ENCODE results near the gene SEPHS1. TPM values are rescaled to one million over a fixed set of nuclear protein-coding genes. Genes with fewer than 3 reads are reported as not detected.

The SEPHS1 gene
- polyA plus RNA-seq, 1 of the 3 experiments (the other 2 are of a cell fraction) = 64.8 TPM

DNA sequence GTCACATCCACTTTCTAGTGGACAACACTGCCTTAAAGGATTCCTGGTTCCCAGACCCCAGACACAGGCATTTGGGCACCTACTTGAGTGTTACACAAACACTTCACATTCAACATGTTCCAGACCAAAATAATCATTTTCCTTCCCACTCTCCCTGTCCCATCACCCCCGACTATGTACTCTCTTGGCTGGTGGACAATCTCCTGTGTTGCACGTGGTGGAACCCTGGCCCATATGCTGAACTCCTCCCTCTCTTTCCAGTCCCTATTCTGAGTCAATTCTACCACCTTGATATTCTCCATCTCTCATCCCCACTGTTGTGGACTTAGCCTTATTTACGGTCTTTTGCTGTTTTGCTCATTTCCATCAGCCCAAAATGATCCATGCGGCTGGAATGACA lies 8.3 kb upstream of the SEPHS1 start (continued):
- TF ChIP-seq, protein P1, sequence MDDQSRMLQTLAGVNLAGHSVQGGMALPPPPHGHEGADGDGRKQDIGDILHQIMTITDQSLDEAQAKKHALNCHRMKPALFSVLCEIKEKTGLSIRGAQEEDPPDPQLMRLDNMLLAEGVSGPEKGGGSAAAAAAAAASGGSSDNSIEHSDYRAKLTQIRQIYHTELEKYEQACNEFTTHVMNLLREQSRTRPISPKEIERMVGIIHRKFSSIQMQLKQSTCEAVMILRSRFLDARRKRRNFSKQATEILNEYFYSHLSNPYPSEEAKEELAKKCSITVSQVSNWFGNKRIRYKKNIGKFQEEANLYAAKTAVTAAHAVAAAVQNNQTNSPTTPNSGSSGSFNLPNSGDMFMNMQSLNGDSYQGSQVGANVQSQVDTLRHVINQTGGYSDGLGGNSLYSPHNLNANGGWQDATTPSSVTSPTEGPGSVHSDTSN (IDR thresholded peaks at IDR 0.05) = no peak
- TF ChIP-seq MEF2A (IDR thresholded peaks at IDR 0.05; ENCODE audit: borderline replicate concordance, low read depth) (no peak), JUND (IDR thresholded peaks at IDR 0.05) (no peak)

GRCh38 chr10:13354783-13355182 lies 6.7 kb upstream of the SEPHS1 start:
- H3K79me2 ChIP-seq (ENCODE audit: insufficient read depth) = no peaks in the 10 kb centered on the region
- ChIA-PET CTCF (interaction anchor here (2.2 kb wide), 1 partner anchor 17 kb away, joined by 13 read pairs; no protein-coding TSS in a partner anchor), POLR2A (no interaction called here)
- no peaks in the 10 kb centered on the region for H3K36me3 ChIP-seq (replicated peaks in 1 of 2; ENCODE audit: control insufficient read depth in 1 of 2, insufficient read depth in 2 of 2, low read length in 1 of 2)
- no peak for DNase-seq
- H3K9me2 ChIP-seq = no peaks in the 10 kb centered on the region
- 70% methylated on average over 7 of the region's 7 CpGs for WGBS (ENCODE audit: low lambda C conversion rate)
- H3K9me3 ChIP-seq = no peaks in the 10 kb centered on the region
- no peaks in the 10 kb centered on the region for H3K27me3 ChIP-seq (ENCODE audit: insufficient read depth)
- peaks cover 0 to 6% of the 10 kb centered on the region in 2 experiments; a peak in 1 of 4 replicates for H3K4me1 ChIP-seq (ENCODE audit: control insufficient read depth in 1 of 2, insufficient read depth in 2 of 2, low read depth in 1 of 2, low read length in 1 of 2)
- no peak overlapping the region for H2AFZ ChIP-seq (ENCODE audit: low read depth)
- no peaks in the 10 kb centered on the region for H4K20me1 ChIP-seq (ENCODE audit: insufficient read depth)
- no peak overlapping the region for H3K4me2 ChIP-seq
- TF ChIP-seq FOXJ3 (CRISPR knock-in tag; IDR thresholded peaks at IDR 0.05) (no peak), TEAD4 (IDR thresholded peaks at IDR 0.05; ENCODE audit: borderline replicate concordance, insufficient read depth) (no peak), RXRA (IDR thresholded peaks at IDR 0.05; ENCODE audit: borderline replicate concordance, low read depth) (no peak), NRF1 (IDR thresholded peaks at IDR 0.05; ENCODE audit: low read depth, low read length) (no peak)
- TF ChIP-seq, protein P2, sequence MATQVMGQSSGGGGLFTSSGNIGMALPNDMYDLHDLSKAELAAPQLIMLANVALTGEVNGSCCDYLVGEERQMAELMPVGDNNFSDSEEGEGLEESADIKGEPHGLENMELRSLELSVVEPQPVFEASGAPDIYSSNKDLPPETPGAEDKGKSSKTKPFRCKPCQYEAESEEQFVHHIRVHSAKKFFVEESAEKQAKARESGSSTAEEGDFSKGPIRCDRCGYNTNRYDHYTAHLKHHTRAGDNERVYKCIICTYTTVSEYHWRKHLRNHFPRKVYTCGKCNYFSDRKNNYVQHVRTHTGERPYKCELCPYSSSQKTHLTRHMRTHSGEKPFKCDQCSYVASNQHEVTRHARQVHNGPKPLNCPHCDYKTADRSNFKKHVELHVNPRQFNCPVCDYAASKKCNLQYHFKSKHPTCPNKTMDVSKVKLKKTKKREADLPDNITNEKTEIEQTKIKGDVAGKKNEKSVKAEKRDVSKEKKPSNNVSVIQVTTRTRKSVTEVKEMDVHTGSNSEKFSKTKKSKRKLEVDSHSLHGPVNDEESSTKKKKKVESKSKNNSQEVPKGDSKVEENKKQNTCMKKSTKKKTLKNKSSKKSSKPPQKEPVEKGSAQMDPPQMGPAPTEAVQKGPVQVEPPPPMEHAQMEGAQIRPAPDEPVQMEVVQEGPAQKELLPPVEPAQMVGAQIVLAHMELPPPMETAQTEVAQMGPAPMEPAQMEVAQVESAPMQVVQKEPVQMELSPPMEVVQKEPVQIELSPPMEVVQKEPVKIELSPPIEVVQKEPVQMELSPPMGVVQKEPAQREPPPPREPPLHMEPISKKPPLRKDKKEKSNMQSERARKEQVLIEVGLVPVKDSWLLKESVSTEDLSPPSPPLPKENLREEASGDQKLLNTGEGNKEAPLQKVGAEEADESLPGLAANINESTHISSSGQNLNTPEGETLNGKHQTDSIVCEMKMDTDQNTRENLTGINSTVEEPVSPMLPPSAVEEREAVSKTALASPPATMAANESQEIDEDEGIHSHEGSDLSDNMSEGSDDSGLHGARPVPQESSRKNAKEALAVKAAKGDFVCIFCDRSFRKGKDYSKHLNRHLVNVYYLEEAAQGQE (IDR thresholded peaks at IDR 0.05; ENCODE audit: low read depth, low read length) = no peak
- TF ChIP-seq, protein P3, sequence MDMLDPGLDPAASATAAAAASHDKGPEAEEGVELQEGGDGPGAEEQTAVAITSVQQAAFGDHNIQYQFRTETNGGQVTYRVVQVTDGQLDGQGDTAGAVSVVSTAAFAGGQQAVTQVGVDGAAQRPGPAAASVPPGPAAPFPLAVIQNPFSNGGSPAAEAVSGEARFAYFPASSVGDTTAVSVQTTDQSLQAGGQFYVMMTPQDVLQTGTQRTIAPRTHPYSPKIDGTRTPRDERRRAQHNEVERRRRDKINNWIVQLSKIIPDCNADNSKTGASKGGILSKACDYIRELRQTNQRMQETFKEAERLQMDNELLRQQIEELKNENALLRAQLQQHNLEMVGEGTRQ (IDR thresholded peaks at IDR 0.05; ENCODE audit: borderline replicate concordance, low read depth, low read length) = no peak
- no peak overlapping the region for H3K4me3 ChIP-seq (ENCODE audit: low read depth in 2 of 2, low read length in 1 of 2)
- no peak overlapping the region for H3K27ac ChIP-seq (ENCODE audit: low read depth in 2 of 2, low read length in 1 of 2)
- no peaks in the 10 kb centered on the region for H3F3A ChIP-seq (replicated peaks; ENCODE audit: insufficient read depth)
- H3K9ac ChIP-seq = no peak overlapping the region

GRCh38 chr10:13352519-13352918 lies 4.4 kb upstream of the SEPHS1 start:
- H3K27me3 ChIP-seq (ENCODE audit: insufficient read depth) = no peaks in the 10 kb centered on the region
- no peak overlapping the region for H3K9ac ChIP-seq
- H3K4me2 ChIP-seq = no peak overlapping the region
- ChIA-PET POLR2A (no interaction called here), CTCF (interaction anchor here (0.9 to 2.2 kb wide), 6 partner anchors 9 to 144 kb away, joined by 3 to 13 read pairs (median 4); partner anchors contain the start of gene PHYH)
- H3K27ac ChIP-seq (ENCODE audit: low read depth in 2 of 2, low read length in 1 of 2) = no peak overlapping the region
- DNase-seq = no peak
- no peak overlapping the region for H2AFZ ChIP-seq (ENCODE audit: low read depth)
- WGBS (ENCODE audit: low lambda C conversion rate) = 54% methylated on average over 3 of the region's 3 CpGs
- H3K9me2 ChIP-seq = no peaks in the 10 kb centered on the region
- H3K36me3 ChIP-seq (replicated peaks in 1 of 2; ENCODE audit: control insufficient read depth in 1 of 2, insufficient read depth in 2 of 2, low read length in 1 of 2) = no peaks in the 10 kb centered on the region
- H3K79me2 ChIP-seq (ENCODE audit: insufficient read depth) = no peaks in the 10 kb centered on the region
- TF ChIP-seq, protein P4, sequence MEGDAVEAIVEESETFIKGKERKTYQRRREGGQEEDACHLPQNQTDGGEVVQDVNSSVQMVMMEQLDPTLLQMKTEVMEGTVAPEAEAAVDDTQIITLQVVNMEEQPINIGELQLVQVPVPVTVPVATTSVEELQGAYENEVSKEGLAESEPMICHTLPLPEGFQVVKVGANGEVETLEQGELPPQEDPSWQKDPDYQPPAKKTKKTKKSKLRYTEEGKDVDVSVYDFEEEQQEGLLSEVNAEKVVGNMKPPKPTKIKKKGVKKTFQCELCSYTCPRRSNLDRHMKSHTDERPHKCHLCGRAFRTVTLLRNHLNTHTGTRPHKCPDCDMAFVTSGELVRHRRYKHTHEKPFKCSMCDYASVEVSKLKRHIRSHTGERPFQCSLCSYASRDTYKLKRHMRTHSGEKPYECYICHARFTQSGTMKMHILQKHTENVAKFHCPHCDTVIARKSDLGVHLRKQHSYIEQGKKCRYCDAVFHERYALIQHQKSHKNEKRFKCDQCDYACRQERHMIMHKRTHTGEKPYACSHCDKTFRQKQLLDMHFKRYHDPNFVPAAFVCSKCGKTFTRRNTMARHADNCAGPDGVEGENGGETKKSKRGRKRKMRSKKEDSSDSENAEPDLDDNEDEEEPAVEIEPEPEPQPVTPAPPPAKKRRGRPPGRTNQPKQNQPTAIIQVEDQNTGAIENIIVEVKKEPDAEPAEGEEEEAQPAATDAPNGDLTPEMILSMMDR (IDR thresholded peaks at IDR 0.05) = 0 out of 2 replicates have a peak, but pooled peaks have one; percentile 12
- no peak for TF ChIP-seq IRF3 (IDR thresholded peaks at IDR 0.05; ENCODE audit: low read depth, low read length)
- H4K20me1 ChIP-seq (ENCODE audit: insufficient read depth) = no peaks in the 10 kb centered on the region
- peaks cover 0 to 8% of the 10 kb centered on the region in 2 experiments; a peak in 1 of 4 replicates for H3K4me1 ChIP-seq (ENCODE audit: control insufficient read depth in 1 of 2, insufficient read depth in 2 of 2, low read depth in 1 of 2, low read length in 1 of 2)
- H3F3A ChIP-seq (replicated peaks; ENCODE audit: insufficient read depth) = peaks cover 7% of the 10 kb centered on the region
- no peaks in the 10 kb centered on the region for H3K9me3 ChIP-seq
- H3K4me3 ChIP-seq (ENCODE audit: low read depth in 2 of 2, low read length in 1 of 2) = no peak overlapping the region

Data from SK-N-SH (cell line).